H9 (cell line): ENCODE measurements around the gene LPXN. TPM values are rescaled to one million over a fixed set of nuclear protein-coding genes. Genes with fewer than 3 reads are reported as not detected.

Experiments used
- DNase-seq: peaks from one replicate; pipeline ENCODE4 v3.0.0-alpha.2; 2017
- H2AFZ ChIP-seq: one replicate; pipeline ENCODE4 v1.6.1; 2013; ENCODE audit warnings: mild to moderate bottlenecking, low read length, control low read depth, moderate library complexity
- H2AK5ac ChIP-seq: 2 replicates; pipeline ENCODE4 v1.6.1; 2013; ENCODE audit warnings: low read length, control low read depth, mixed read lengths; ENCODE audit not compliant: insufficient read length
- H2BK120ac ChIP-seq: one replicate; pipeline ENCODE4 v1.6.1; 2013; ENCODE audit warnings: low read depth, mild to moderate bottlenecking, low read length, control low read depth, inconsistent platforms; ENCODE audit not compliant: poor library complexity, severe bottlenecking
- H2BK12ac ChIP-seq: 2 replicates; pipeline ENCODE4 v1.6.1; 2013; ENCODE audit warnings: low read length, control low read depth, mixed read lengths, low read depth; ENCODE audit not compliant: insufficient read length
- H2BK15ac ChIP-seq: 2 replicates; pipeline ENCODE4 v1.6.1; 2013; ENCODE audit warnings: low read depth, low read length, control low read depth
- H2BK20ac ChIP-seq: one replicate; pipeline ENCODE4 v1.6.1; 2013; ENCODE audit warnings: low read depth, mild to moderate bottlenecking, low read length, control low read depth, inconsistent platforms; ENCODE audit not compliant: poor library complexity, severe bottlenecking
- H2BK5ac ChIP-seq: 2 replicates; pipeline ENCODE4 v1.6.1; 2013; ENCODE audit warnings: low read length, control low read depth, mixed read lengths; ENCODE audit not compliant: insufficient read length
- H3K14ac ChIP-seq: 2 replicates; pipeline ENCODE4 v1.6.1; 2013; ENCODE audit warnings: low read length, control low read depth; ENCODE audit not compliant: insufficient read depth
- H3K18ac ChIP-seq: 2 replicates; pipeline ENCODE4 v1.6.1; 2013; ENCODE audit warnings: low read depth, mild to moderate bottlenecking, mixed read lengths, low read length, control low read depth; ENCODE audit not compliant: insufficient read length
- H3K23ac ChIP-seq: 2 replicates; pipeline ENCODE4 v1.6.1; 2013; ENCODE audit warnings: low read length, control low read depth, mixed read lengths, low read depth; ENCODE audit not compliant: insufficient read length
- H3K23me2 ChIP-seq: 2 replicates; pipeline ENCODE4 v1.6.1; 2013; ENCODE audit warnings: low read depth, mild to moderate bottlenecking, mixed read lengths, low read length, control low read depth; ENCODE audit not compliant: insufficient read length, poor library complexity, severe bottlenecking
- H3K27ac ChIP-seq: 2 replicates; pipeline ENCODE4 v1.5.1; 2013; ENCODE audit warnings: low read length, control low read depth, mixed read lengths, low read depth; ENCODE audit not compliant: insufficient read length
- H3K27me3 ChIP-seq: 2 replicates; pipeline ENCODE4 v1.6.1; 2013; ENCODE audit warnings: low read length, control low read depth, inconsistent platforms; ENCODE audit not compliant: insufficient read depth
- H3K4ac ChIP-seq: 2 replicates; pipeline ENCODE4 v1.6.1; 2013; ENCODE audit warnings: low read depth, mild to moderate bottlenecking, control low read depth, inconsistent platforms, low read length, moderate library complexity
- H3K4me1 ChIP-seq: 2 replicates; pipeline ENCODE4 v1.6.1; 2013; ENCODE audit warnings: low read length, control low read depth, inconsistent platforms; ENCODE audit not compliant: insufficient read depth
- H3K4me2 ChIP-seq: 2 replicates; pipeline ENCODE4 v1.6.1; 2013; ENCODE audit warnings: low read length, control low read depth, mixed read lengths; ENCODE audit not compliant: insufficient read length, insufficient read depth
- H3K56ac ChIP-seq: 2 replicates; pipeline ENCODE4 v1.6.1; 2013; ENCODE audit warnings: low read depth, mild to moderate bottlenecking, mixed read lengths, low read length, control low read depth; ENCODE audit not compliant: insufficient read length
- H3K79me1 ChIP-seq: 2 replicates; pipeline ENCODE4 v1.6.1; 2013; ENCODE audit warnings: low read depth, mild to moderate bottlenecking, moderate library complexity, low read length, control low read depth, inconsistent platforms; ENCODE audit not compliant: insufficient read depth, poor library complexity, severe bottlenecking
- H3K79me2 ChIP-seq: 2 replicates; pipeline ENCODE4 v1.6.1; 2013; ENCODE audit warnings: low read length, control low read depth, inconsistent platforms; ENCODE audit not compliant: insufficient read depth
- H3K9ac ChIP-seq: 2 replicates; pipeline ENCODE4 v1.6.1; 2013; ENCODE audit warnings: low read length, control low read depth, mixed read lengths; ENCODE audit not compliant: insufficient read length; ENCODE audit errors: extremely low read depth
- H3K9me3 ChIP-seq: one replicate; pipeline ENCODE4 v1.6.1; 2013; ENCODE audit warnings: low read depth, low read length, inconsistent platforms; ENCODE audit not compliant: control insufficient read depth
- H3T11ph ChIP-seq: one replicate; pipeline ENCODE4 v1.6.1; 2013; ENCODE audit warnings: mild to moderate bottlenecking, low read length, control low read depth, inconsistent platforms
- H4K20me1 ChIP-seq: one replicate; pipeline ENCODE4 v1.6.1; 2013; ENCODE audit not compliant: control insufficient read depth, insufficient read length, insufficient read depth
- H4K5ac ChIP-seq: 2 replicates; pipeline ENCODE4 v1.6.1; 2013; ENCODE audit warnings: low read depth, mild to moderate bottlenecking, mixed read lengths, low read length, control low read depth; ENCODE audit not compliant: insufficient read length
- H4K8ac ChIP-seq: replicated peaks from 2 replicates; pipeline ENCODE4 v1.6.1; 2013; ENCODE audit warnings: low read length, control low read depth, mixed read lengths, low read depth; ENCODE audit not compliant: insufficient read length
- H4K91ac ChIP-seq: 2 replicates; pipeline ENCODE4 v1.6.1; 2013; ENCODE audit warnings: low read depth, mild to moderate bottlenecking, moderate library complexity, mixed read lengths, low read length, control low read depth; ENCODE audit not compliant: insufficient read length
- H3K27ac Mint-ChIP-seq, 3 experiments: 2 replicates in 2 of 3; 3 replicates in 1 of 3; pipeline ENCODE4 v1.8.0; 2020 to 2021; ENCODE audit warnings: mixed read lengths in 3 of 3, mild to moderate bottlenecking in 1 of 3, moderate library complexity in 1 of 3
- H3K27me3 Mint-ChIP-seq: 2 replicates; pipeline ENCODE4 v1.8.0; 2021; ENCODE audit warnings: low read depth, mild to moderate bottlenecking, moderate library complexity, mixed read lengths
- H3K36me3 Mint-ChIP-seq, 3 experiments: 2 replicates in 2 of 3; 3 replicates in 1 of 3; pipeline ENCODE4 v1.8.0; 2020 to 2021; ENCODE audit warnings: low read depth in 3 of 3, mixed read lengths in 3 of 3; ENCODE audit not compliant: insufficient read depth in 1 of 3
- H3K4me1 Mint-ChIP-seq, 2 experiments: 2 replicates each; pipeline ENCODE4 v1.8.0; 2020; ENCODE audit warnings: mixed read lengths in 2 of 2
- H3K4me3 Mint-ChIP-seq, 2 experiments: 2 replicates in 1 of 2; 3 replicates in 1 of 2; pipeline ENCODE4 v1.8.0; 2020 to 2021; ENCODE audit warnings: mild to moderate bottlenecking in 2 of 2, mixed read lengths in 2 of 2, moderate library complexity in 1 of 2
- H3K9me3 Mint-ChIP-seq, 2 experiments: 2 replicates in 1 of 2; 3 replicates in 1 of 2; pipeline ENCODE4 v1.8.0; 2020; ENCODE audit warnings: mild to moderate bottlenecking in 2 of 2, mixed read lengths in 2 of 2, moderate library complexity in 1 of 2
- CTCF ChIP-seq: fragments of 200-600 bp; sonication (generic); conservative IDR thresholded peaks from 3 replicates; pipeline ENCODE4 v1.8.0; 2021; ENCODE audit warnings: antibody characterized with exemption, mild to moderate bottlenecking
- WGBS: extraction: QIAGEN DNeasy Blood & Tissue Kit; methylation state at CpG from one replicate; pipeline ENCODE4 v1.1.7; 2013; ENCODE audit warnings: missing lambda C conversion rate, low lambda C conversion rate, mixed read lengths; ENCODE audit not compliant: insufficient read length; ENCODE audit errors: extremely low coverage; 5-methylcytosine and 5-hydroxymethylcytosine counted together
- total RNA-seq: library from RNA; stranded (reverse); gene quantifications from 2 replicates; pipeline ENCODE4 v1.2.1, GENCODE V29; 2021

Gene LPXN
- total RNA-seq, 1 experiment from 2014 or later: 1.4 TPM

- no peak overlapping the region for H3K4ac ChIP-seq
- H2AFZ ChIP-seq: no peak overlapping the region
- H3K27ac ChIP-seq: no peak overlapping the region
- Mint-ChIP-seq H3K36me3 (no peaks in the 10 kb centered on the region), H3K4me3 (no peak overlapping the region), H3K4me1 (peaks cover 0 to 10% of the 10 kb centered on the region in 2 experiments; a peak in 2 of 4 replicates), H3K9me3 (no peaks in the 10 kb centered on the region; a peak in 1 of 5 replicates), H3K27me3 (no peaks in the 10 kb centered on the region), H3K27ac (no peak overlapping the region)
- DNase-seq: no peak
- no peaks in the 10 kb centered on the region for H3K9me3 ChIP-seq
- H3K79me2 ChIP-seq: no peaks in the 10 kb centered on the region
- H3K79me1 ChIP-seq: no peaks in the 10 kb centered on the region
- no peak overlapping the region for H4K5ac ChIP-seq
- no peak overlapping the region for H2BK20ac ChIP-seq
- H3K4me1 ChIP-seq: no peaks in the 10 kb centered on the region
- H2BK120ac ChIP-seq: no peak overlapping the region
- no peak overlapping the region for H3K9ac ChIP-seq
- no peak overlapping the region for H2BK15ac ChIP-seq
- no peak overlapping the region for H4K91ac ChIP-seq
- H2AK5ac ChIP-seq: no peak overlapping the region
- H4K8ac ChIP-seq: no peak overlapping the region
- no peak overlapping the region for H3K23ac ChIP-seq
- H3K4me2 ChIP-seq: no peak overlapping the region
- H2BK12ac ChIP-seq: no peak overlapping the region
- H3K18ac ChIP-seq: no peak overlapping the region
- H3K23me2 ChIP-seq: no peaks in the 10 kb centered on the region
- H3K14ac ChIP-seq: no peak overlapping the region
- H4K20me1 ChIP-seq: no peaks in the 10 kb centered on the region
- no peak for TF ChIP-seq CTCF
- no peak overlapping the region for H3K56ac ChIP-seq
- no peaks in the 10 kb centered on the region for H3K27me3 ChIP-seq
- no peak overlapping the region for H3T11ph ChIP-seq
- H2BK5ac ChIP-seq: no peak overlapping the region
- no CpG with 5 or more reads among the region's 1 CpG for WGBS
These were observed 89.7 kb downstream of the LPXN start for GRCh38 chr11:58485961-58486360.

Other genes with a start within 250 kb of the LPXN start
- not detected in 2 replicates for gene OR5B17, start 216.8 kb downstream of the LPXN start, total RNA-seq
- gene OR5B3, start 169.0 kb downstream of the LPXN start, total RNA-seq: not detected in 2 replicates
- not detected in 2 replicates for gene OR5B2, start 147.7 kb downstream of the LPXN start, total RNA-seq
- gene OR5B12, start 133.6 kb downstream of the LPXN start, total RNA-seq: not detected in 2 replicates
- gene OR5B21, start 67.8 kb downstream of the LPXN start, total RNA-seq: not detected in 2 replicates
- 32.6 and 32.9 TPM in 2 replicates for gene ZFP91, start 3.2 kb upstream of the LPXN start, total RNA-seq
- gene CNTF, start 46.8 kb upstream of the LPXN start, total RNA-seq: 2.4 and 3.5 TPM in 2 replicates
- not detected in 2 replicates for gene GLYAT, start 156.1 kb upstream of the LPXN start, total RNA-seq